HepG2 (cell line): ENCODE data around the gene CSMD2. TPM values are rescaled to one million over a fixed set of nuclear protein-coding genes. Genes with fewer than 3 reads are reported as not detected.
A peak's percentile ranks its signal among the peaks of the same experiment; 100 is the strongest.

ENCODE experiments used
- ATAC-seq: fragments of 200-7000 bp; cut with Tn5 transposase; 3 replicates; pipeline ENCODE4 v1.9.1; 2020; ENCODE audit warnings: mild to moderate bottlenecking, moderate library complexity
- BruUV-seq: library from RNA; stranded (reverse); fragments of 400-500 nt; replicated peaks from 2 replicates; lab custom pipeline; 2021; lab: Mats Ljungman, UMichigan
- CTCF ChIA-PET: fragments of 300-600 bp; formaldehyde crosslinking; extraction: SDS; loops from one replicate; lab custom pipeline; 2021; ENCODE audit warnings: low total read pairs, inconsistent platforms, low intra/inter-chr PET ratio; lab: Yijun Ruan, JAX
- POLR2A ChIA-PET: fragments of 350-600 bp; sonication (Branson Sonifier 250); formaldehyde crosslinking; loops from one replicate; lab custom pipeline; 2020; ENCODE audit warnings: antibody characterized with exemption, inconsistent platforms; lab: Yijun Ruan, JAX
- DNase-seq: peaks from one replicate; pipeline ENCODE4 v3.0.0-alpha.2; 2015; ENCODE audit warnings: low spot score
- FAIRE-seq: peaks from 3 replicates; lab custom pipeline; 2011; peaks lifted over from hg19 to GRCh38; lab: Jason Lieb, UNC
- H2AFZ ChIP-seq: one replicate; pipeline ENCODE4 v1.6.1; 2011; ENCODE audit warnings: low read length, inconsistent platforms
- H3K27ac ChIP-seq: fragments of 300-600 bp; 3 replicates; pipeline ENCODE4 v1.8.0; 2011; ENCODE audit warnings: mixed run types, mild to moderate bottlenecking, mixed read lengths, low read length, inconsistent platforms; ENCODE audit not compliant: insufficient read depth; ENCODE audit errors: extremely low read length
- H3K27me3 ChIP-seq, 2 experiments: fragments of 200-600 bp in 1 of 2; 2 replicates in 1 of 2; 3 replicates in 1 of 2; pipeline versions ENCODE4 v1.6.0 to v1.8.0; 2011; ENCODE audit warnings: low read length in 2 of 2, mild to moderate bottlenecking in 2 of 2, moderate library complexity in 2 of 2, inconsistent platforms in 1 of 2; ENCODE audit not compliant: insufficient read depth in 2 of 2, control insufficient read depth in 1 of 2
- H3K36me3 ChIP-seq, 2 experiments: fragments of 200-600 bp in 1 of 2; replicated peaks in 1 of 2; 2 replicates in 1 of 2; 3 replicates in 1 of 2; pipeline versions ENCODE4 v1.5.1 to v1.8.0; 2011; ENCODE audit warnings: low read length in 2 of 2, inconsistent platforms in 1 of 2; ENCODE audit not compliant: insufficient read depth in 2 of 2, control insufficient read depth in 1 of 2
- H3K4me1 ChIP-seq: 2 replicates; pipeline ENCODE4 v1.5.1; 2012; ENCODE audit warnings: low read length, inconsistent platforms; ENCODE audit not compliant: insufficient read depth
- H3K4me2 ChIP-seq: 2 replicates; pipeline ENCODE4 v1.6.0; 2011; ENCODE audit warnings: low read depth, low read length, inconsistent platforms
- H3K4me3 ChIP-seq, 3 experiments: fragments of 200-600 bp in 1 of 3; sonication (generic), shearing (Covaris generic) in 1 of 3; replicated peaks in 1 of 3; 2 replicates each; pipeline ENCODE4 v1.5.1; 2011 to 2016; ENCODE audit warnings: low read length in 3 of 3, inconsistent platforms in 2 of 3, low read depth in 2 of 3, mild to moderate bottlenecking in 2 of 3, control low read depth in 1 of 3, mixed read lengths in 1 of 3; ENCODE audit not compliant: insufficient read depth in 1 of 3
- H3K79me2 ChIP-seq: one replicate; pipeline ENCODE4 v1.6.1; 2011; ENCODE audit warnings: low read length, inconsistent platforms; ENCODE audit not compliant: insufficient read depth
- H3K9ac ChIP-seq: 2 replicates; pipeline ENCODE4 v1.6.0; 2011; ENCODE audit warnings: mild to moderate bottlenecking, low read depth, low read length, inconsistent platforms; ENCODE audit not compliant: insufficient read depth
- H3K9me3 ChIP-seq: 2 replicates; pipeline ENCODE4 v1.5.1; 2012; ENCODE audit warnings: mild to moderate bottlenecking, low read length
- H4K20me1 ChIP-seq: 2 replicates; pipeline ENCODE4 v1.6.0; 2011; ENCODE audit warnings: inconsistent platforms, mild to moderate bottlenecking, low read length, moderate library complexity; ENCODE audit not compliant: insufficient read depth
- ATF1 ChIP-seq: IDR thresholded peaks from 2 replicates; pipeline ENCODE4 v1.6.1; 2016; ENCODE audit warnings: mild to moderate bottlenecking, control low read depth
- ATF7-NPFF ChIP-seq: sonication (generic); formaldehyde crosslinking; IDR thresholded peaks from 2 replicates; pipeline ENCODE4 v1.8.1; 2023; ENCODE audit warnings: mild to moderate bottlenecking, low read depth, missing genetic modification reagents, moderate library complexity
- EHMT2 ChIP-seq: fragments of 200-600 bp; sonication (generic); IDR thresholded peaks from 2 replicates; pipeline ENCODE4 v1.7.0; 2017; ENCODE audit warnings: antibody characterized with exemption, low read depth, low read length, borderline replicate concordance
- MNT ChIP-seq: fragments of 450-650 bp; IDR thresholded peaks from 2 replicates; pipeline ENCODE4 v1.6.1; 2016
- SIX1 ChIP-seq: sonication (generic); formaldehyde crosslinking; IDR thresholded peaks from 2 replicates; pipeline ENCODE4 v1.4.0; 2020; ENCODE audit warnings: missing genetic modification reagents, borderline replicate concordance
- XRCC5 ChIP-seq: fragments of 200-400 bp; formaldehyde crosslinking; optimal IDR thresholded peaks from 2 replicates; pipeline ENCODE3; 2017; ENCODE audit warnings: mild to moderate bottlenecking, low read length
- WGBS: methylation state at CpG from one replicate; pipeline ENCODE4 v1.1.6; 2017; ENCODE audit warnings: low lambda C conversion rate; 5-methylcytosine and 5-hydroxymethylcytosine counted together
- in situ Hi-C: cut with HindIII; loops from 2 replicates; pipeline ENCODE4 v1.10.0; 2017; ENCODE audit warnings: low pct_unique_long_range_greater_than_20kb; ENCODE audit not compliant: extremely low pct_ligation_motif_present
- intact Hi-C: fragments of 100-400 bp; cut with micrococcal nuclease; formaldehyde crosslinking; loops from one replicate; pipeline ENCODE4 v1.10.0; 2022; ENCODE audit not compliant: unreplicated experiment
- polyA plus RNA-seq, 8 experiments: library from polyadenylated mRNA; depleted of rRNA in 3 of 8; stranded (reverse) in 7 of 8; unstranded in 1 of 8; fragments of >200 nt; fragmentation: Illumina TruSeq in 4 of 8; extraction: Trizol in 4 of 8; gene quantifications; 2 replicates each; pipeline versions ENCODE4 v1.2.1 to v1.2.3, GENCODE V29; 2011 to 2016; ENCODE audit warnings: low read depth in 4 of 8, missing spikeins in 1 of 8, mixed read lengths in 1 of 8; ENCODE audit not compliant: insufficient read depth in 1 of 8
- total RNA-seq, 5 experiments: library from RNA; depleted of rRNA; stranded (reverse); fragments of >200 nt; fragmentation: Illumina TruSeq; extraction: Trizol; gene quantifications; 2 replicates each; pipeline ENCODE4 v1.2.3, GENCODE V29; 2016; ENCODE audit warnings: low read depth in 1 of 5

Gene CSMD2
- total and polyA plus RNA-seq, 2 of the 13 experiments (the other 11 are each of a cell fraction or from before 2014, with no cell fraction given), result not detected

DNA sequence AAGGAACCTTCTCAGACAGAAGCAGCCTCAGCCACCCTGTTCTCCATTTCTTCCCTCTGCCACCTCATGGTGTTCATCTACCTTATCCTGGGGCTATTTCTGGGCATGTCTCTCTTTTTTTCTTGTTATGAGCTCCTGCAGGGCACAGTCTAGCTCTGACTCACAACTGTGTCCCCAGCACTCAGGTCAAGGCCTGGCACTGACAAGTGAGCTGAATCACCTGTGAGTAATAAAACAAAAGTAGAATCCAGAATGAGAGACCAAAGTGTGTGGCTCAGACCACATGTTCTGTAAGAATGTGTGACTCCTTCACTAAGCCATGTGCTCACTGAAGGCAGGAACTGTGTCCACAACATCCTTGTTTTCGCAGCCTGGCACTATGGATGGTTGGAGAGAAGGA, 34.9 kb upstream of the CSMD2 start:
- no peaks in the 10 kb centered on the region for H3K79me2 ChIP-seq
- no peak overlapping the region for H3K9ac ChIP-seq
- CTCF ChIA-PET, result no interaction called here
- WGBS, result 2% methylated on average over 1 of the region's 1 CpG
- intact Hi-C loops, result no loop called here
- H3K4me1 ChIP-seq, result no peaks in the 10 kb centered on the region
- peaks cover 0 to 2% of the 10 kb centered on the region in 2 experiments; a peak in 1 of 5 replicates for H3K27me3 ChIP-seq
- no peaks in the 10 kb centered on the region for H3K9me3 ChIP-seq
- H3K36me3 ChIP-seq, result no peaks in the 10 kb centered on the region
- H4K20me1 ChIP-seq, result no peaks in the 10 kb centered on the region
- in situ Hi-C loops, result no loop called here
- no peak overlapping the region for H3K27ac ChIP-seq
- H3K4me2 ChIP-seq, result no peak overlapping the region
- no peak overlapping the region for H3K4me3 ChIP-seq
- no peak for FAIRE-seq
- BruUV-seq, result no TSS peak
- ATAC-seq, result no peak
- H2AFZ ChIP-seq, result no peak overlapping the region
- POLR2A ChIA-PET, result no interaction called here
- DNase-seq, result peak; percentile 2
- TF ChIP-seq EHMT2 (no peak), MNT (peak; percentile 85)
- TF ChIP-seq, all 625 proteins: peak for 1

GRCh38 chr1:34192621-34193020, 27.6 kb upstream of the CSMD2 start:
- Histone ChIP-seq H3K9ac (no peak overlapping the region), H3K4me1 (no peaks in the 10 kb centered on the region), H3K9me3 (no peaks in the 10 kb centered on the region; the same call in 1 of the 2 replicates), H2AFZ (no peak overlapping the region), H3K27me3 (no peaks in the 10 kb centered on the region; a peak in 1 of 5 replicates), H3K79me2 (no peaks in the 10 kb centered on the region), H3K36me3 (no peaks in the 10 kb centered on the region), H3K4me2 (no peak overlapping the region), H4K20me1 (no peaks in the 10 kb centered on the region), H3K27ac (no peak overlapping the region), H3K4me3 (no peak overlapping the region)
- DNase-seq (no peak), ATAC-seq (no peak), FAIRE-seq (no peak)
- no peak for TF ChIP-seq XRCC5
- no peak for TF ChIP-seq SIX1 (CRISPR knock-in tag)
- no peak for TF ChIP-seq ATF7-NPFF
- no peak for TF ChIP-seq ATF1 (CRISPR knock-in tag)
- 1% methylated on average over 3 of the region's 3 CpGs for WGBS
- no TSS peak for BruUV-seq
- in situ Hi-C loops, result no loop called here
- ChIA-PET POLR2A (no interaction called here), CTCF (no interaction called here)
- intact Hi-C loops, result no loop called here
